ENCODE results near the gene CDK9.
"Not testable (repeated sequence)": the region's sequence is repeated elsewhere in the genome, so short reads cannot be mapped to it uniquely, and the experiment has no call there.

CDK9 gene

DNA sequence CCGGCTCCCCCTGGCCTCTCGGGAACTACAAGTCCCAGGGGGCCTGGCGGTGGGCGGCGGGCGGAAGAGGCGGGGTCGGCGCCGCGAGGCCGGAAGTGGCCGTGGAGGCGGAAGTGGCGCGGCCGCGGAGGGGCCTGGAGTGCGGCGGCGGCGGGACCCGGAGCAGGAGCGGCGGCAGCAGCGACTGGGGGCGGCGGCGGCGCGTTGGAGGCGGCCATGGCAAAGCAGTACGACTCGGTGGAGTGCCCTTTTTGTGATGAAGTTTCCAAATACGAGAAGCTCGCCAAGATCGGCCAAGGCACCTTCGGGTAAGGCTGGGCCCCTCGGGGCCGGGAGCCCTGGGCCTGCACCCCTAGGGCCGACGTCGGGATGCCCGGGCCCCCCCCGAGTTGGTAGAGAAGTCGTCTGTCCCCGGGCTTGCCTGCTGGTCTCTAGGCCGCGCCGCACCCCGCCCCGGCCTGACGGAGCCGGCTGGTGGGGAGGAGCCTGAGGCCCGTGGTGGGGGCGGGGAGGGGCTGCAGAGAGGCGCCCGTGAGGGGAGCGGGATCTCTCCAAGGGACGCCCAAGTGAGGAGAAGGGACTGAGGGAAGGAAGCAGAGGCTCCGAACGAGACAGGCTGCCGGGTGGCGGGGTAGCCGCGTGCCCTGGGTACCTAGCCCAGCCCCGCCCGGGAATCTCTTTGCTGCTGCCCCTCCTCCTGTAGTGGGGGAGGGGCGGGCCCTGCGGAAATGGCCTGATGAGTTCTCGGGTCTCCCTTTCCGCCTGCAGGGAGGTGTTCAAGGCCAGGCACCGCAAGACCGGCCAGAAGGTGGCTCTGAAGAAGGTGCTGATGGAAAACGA lies at the start of gene CDK9:
TSS of gene CDK9 (plus strand) at position 102 of the 840 bp plus-strand sequence. CDS start at position 217, 115 bp downstream.
- DNase-seq: peak; percentile 93

DNA sequence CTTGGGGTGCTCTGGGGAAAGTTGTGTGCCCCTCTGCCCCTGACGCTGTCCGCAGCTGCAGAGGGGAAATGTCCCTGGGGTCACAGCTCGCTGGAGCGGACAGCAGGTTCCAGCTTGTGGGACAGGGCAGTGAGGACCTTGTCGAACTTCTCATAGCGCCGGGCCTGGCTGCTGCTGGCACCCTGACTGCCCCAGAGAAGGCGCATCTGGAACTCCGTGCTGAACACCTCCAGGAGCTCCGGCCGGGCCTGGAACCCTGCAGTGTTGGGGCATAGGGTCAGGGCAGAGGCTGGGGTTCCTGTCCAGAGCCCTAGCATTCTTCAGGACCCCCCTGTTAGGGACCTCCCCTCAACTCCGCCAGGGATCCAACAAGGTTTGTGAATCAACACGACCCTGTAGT lies 47.2 kb upstream of the CDK9 start:
- DNase-seq: no peak

DNA sequence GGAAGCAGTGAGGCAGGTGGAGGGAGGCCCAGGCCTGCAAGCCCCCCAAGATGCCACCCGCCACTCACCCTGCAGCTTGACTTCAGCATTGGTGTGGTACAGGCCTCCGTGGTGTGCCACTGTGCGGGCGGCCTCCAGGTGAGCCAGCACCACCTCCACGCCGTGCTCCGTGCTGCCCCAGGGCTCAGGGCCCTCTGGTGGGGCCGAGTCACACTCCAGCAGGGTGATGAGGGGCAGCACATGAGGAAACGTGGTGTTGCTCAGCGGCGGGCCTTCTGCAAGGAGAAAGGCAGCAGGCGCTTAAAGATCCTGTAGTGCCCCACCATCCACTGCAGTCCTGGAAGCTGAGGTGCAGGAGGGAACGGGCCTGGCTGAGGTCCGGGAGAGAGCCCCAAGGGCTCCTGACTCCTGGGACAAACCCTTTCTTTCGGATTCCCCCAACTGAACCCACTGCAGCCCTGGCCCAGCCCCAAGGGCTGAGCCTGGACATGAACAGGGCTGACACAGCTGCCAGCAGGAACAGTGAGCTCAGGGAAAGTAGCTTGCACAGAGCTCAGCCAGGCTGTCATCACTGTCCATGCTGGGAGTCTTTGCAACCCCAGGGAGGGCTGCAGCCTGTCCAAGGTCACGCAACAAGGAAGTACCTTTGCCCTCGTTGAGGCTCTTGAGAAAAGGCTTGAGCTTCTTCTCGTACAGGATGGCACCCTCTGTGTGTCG lies 46.1 kb upstream of the CDK9 start:
- DNase-seq: no peak

DNA sequence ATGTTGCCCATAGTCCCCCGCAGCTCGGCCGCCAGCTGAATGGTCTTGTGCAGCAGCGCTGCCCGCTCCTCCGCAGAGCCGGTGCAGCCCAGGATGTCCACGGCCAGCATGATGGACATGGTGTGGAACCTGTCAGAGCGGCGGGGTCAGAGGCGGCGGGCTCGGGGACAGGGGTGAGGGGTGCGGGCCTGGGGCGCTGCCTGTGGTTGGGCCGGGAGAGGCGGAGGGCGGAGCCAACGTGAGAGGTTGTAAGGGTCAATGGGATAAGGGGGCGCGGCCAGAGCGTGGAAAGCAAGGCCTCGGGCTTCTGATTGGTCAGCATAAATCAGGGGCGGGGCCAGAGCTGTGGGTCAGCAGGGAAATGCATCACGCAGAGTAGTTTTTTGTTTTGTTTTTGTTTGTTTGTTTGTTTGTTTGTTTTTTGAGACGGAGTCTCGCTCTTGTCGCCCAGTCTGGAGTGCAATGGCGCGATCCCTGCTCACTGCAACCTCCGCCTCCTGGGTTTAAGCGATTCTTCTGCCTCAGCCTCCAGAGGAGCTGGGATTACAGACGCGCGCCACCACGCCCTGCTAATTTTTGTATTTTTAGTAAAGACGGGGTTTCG lies 43.9 kb upstream of the CDK9 start:
- no peak for DNase-seq

DNA sequence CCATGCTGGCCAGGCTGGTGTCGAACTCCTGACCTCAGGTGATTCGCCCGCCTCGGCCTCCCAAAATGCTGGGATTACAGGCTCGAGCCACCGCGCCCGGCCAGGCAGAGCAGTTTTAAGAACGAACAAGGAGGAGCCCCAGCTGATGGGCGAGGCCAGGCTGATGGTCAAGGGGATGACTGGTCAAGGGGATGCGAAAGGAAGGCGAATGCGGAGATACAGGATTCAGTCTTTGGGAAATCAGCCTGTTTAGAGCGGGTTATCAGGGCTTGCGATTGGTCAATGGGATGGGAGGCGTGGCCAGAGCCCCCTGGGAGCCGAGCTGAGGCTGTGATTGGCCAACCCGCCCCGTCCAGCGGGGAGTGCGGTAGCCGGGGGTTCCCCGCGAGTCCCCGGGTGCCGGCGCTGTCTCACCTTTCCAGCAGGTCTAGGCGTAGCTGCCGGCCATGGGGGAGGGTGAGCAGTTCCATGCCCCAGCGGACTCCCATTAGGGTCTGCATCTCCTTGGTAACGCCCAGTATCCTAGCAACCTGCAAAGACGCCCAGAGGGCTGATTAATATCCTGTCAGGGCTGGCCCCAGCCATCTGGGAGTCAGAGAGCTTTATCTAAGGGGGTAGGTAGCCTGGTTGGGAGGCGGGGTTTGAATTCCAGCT lies 43.3 kb upstream of the CDK9 start:
- no peak for DNase-seq

DNA sequence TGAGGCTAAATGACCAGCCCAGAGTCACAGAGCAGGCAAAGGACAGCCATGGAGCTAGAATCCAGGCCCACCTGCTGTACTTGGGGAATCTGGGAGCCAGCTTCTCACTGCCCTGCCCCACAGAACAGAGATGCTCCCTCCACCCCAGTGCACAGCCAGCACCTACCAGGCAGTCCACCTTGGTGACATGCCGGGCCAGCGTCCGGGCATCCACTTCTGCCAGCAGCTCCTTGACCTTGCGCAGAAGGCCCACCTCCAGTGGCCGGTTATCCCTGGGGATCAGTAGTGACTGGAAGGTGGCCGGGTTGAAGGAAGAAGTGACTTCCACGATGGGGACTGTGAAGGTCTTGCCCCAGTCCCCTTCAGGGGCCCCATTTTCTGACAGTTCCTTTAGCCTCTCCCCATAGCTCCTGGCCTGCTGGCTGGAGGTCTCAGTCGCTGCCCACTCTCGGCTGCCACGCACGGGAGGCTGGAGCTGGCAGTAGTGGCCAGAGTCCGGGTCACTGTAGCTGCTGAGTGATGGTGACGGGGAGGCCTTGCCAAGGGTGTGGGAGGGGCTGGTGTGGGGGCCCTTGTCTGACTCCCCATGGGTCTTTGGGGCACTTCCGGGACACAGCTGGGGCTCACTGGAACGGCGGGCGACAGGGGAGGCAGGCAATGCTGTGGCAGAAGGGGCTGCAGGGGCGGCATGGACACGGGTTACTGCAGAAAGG lies 41.3 kb upstream of the CDK9 start:
- DNase-seq: no peak

DNA sequence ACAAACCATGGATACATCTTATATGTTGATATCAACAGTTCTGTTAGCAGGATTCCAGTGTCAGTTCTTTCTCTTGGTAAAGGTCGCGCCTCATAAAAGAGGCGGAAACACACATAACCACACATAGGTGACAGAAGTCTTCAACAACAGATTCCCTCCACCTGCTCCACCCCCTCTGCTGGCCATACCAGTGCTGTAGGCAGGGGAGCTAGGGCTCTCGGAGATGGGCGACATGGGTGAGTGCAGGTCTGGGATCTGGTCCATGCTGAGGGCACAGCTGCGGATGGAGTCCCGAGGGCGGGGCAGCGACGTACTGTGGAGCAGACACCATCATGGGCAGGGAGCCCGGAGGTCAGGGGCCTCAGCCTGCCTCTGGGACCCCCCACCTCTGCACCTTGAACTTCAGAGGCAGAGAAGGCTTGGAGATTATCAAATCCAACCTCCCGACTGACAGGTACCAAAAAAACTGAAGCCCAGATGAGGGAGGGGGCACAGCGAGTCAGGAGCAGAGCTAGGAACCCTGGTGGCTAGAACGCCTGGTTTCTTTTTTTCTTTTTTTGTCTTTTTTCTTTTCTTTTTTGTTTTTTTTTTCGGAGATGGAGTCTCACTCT lies 38.8 kb upstream of the CDK9 start:
- DNase-seq: no peak

DNA sequence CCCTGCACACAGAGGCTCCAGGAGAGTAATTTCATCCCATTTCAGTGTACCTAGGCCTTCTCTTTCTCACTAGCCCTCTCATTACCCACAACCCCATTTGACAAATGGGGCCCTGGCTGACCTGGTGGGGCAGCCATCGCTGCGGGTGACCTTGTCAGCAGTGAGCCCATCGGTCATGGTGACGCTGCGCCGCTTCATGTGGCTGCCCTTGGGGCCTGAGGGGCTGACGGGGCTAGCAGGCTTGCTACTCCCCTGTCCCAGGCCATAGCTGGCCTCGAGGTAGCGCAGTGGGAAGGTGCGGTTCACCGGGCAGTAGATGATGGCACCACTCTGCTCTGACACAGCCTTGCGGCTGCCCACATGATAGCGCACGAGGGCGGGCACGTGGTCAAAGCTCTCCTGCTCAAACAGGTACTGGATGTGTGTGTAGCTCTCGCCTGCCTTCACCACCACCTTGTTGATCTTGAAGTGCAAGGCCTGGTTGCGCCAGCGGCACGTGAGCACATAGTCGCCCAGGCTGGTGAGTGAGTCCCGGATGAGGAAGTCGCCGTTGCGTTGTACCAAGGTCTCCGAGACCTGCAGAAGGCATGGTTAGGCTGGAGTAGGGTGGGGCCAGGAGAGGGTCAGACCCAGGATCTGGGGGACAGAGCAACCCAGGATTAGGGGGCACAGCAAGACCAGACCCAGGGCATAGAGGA lies 36.6 kb upstream of the CDK9 start:
- DNase-seq: no peak

DNA sequence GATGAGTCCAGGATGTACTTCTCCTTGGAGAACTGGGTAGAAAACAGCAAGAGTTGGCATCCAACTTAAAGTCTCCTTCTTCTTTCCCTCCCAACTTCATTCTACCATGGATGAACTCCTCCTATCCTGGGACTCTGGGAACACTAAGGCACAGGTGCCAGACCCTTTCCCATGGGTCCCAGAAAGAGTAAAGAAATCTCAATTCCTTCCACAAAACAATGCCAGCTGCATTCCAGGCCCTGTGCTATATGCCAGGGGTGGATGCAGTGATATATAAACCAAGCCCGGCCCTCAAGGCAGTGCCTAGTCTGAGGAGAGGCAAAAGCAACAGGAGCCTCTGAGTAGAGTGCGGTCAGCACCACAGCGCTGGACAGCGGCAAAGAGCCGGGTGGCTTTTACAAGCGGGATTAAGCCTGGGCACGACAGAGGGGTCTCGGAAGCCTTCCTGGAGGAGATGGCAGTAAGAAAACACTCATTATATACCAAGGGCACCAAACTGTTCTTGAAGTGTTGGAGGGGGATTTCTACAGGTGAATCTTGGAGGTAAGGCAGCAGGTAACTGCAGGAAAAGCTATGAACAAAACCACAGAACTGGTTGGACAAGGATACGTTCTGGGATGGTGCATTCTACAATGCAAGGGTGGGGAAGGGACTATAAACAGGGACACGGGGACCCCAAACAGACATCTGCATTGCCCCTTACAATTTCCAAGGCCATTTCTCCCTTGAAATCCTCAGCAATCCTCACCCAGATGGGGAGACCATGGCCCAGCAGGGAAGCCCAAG lies 34.4 kb upstream of the CDK9 start:
- no peak for DNase-seq

DNA sequence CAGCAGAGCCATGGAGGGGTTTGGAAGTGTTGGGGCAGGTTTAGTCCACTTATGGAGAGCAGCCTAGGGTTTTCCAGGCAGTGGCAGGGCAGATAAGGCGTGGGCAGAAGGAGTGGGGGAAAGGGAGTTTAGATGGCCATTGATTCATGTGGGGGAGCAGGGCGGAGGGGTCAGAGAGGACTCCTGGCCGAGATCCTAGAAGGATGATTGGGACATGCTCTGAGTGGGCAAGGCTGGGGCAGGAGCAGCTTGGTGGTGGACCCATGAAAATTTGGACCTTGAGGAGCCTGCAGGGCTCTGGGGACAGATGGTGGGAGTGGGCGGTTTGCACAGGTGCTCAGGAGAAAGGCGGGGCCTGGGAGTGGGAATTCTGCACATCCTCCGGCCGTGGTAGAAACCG lies 32.7 kb upstream of the CDK9 start:
- DNase-seq: no peak

DNA sequence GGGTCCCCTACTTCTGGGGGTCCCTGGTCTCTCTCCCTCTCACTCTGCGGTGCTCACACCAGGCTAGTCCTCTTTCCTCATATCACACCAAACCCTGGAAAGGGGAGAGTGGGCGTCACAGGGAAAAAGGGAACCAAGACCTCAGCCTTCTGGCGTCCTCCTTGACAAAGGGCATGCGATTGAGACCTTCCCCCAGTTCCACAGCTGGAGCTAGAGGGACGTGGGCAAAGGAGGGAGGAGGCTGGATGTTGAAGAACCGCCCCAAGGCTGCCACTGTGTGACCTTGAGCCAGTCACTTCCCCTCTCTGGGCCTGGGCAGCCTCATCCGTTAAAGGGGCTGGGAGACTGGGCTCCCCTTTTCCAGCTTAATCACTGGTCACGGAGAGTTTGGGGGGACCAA lies 32.2 kb upstream of the CDK9 start:
- DNase-seq: no peak

DNA sequence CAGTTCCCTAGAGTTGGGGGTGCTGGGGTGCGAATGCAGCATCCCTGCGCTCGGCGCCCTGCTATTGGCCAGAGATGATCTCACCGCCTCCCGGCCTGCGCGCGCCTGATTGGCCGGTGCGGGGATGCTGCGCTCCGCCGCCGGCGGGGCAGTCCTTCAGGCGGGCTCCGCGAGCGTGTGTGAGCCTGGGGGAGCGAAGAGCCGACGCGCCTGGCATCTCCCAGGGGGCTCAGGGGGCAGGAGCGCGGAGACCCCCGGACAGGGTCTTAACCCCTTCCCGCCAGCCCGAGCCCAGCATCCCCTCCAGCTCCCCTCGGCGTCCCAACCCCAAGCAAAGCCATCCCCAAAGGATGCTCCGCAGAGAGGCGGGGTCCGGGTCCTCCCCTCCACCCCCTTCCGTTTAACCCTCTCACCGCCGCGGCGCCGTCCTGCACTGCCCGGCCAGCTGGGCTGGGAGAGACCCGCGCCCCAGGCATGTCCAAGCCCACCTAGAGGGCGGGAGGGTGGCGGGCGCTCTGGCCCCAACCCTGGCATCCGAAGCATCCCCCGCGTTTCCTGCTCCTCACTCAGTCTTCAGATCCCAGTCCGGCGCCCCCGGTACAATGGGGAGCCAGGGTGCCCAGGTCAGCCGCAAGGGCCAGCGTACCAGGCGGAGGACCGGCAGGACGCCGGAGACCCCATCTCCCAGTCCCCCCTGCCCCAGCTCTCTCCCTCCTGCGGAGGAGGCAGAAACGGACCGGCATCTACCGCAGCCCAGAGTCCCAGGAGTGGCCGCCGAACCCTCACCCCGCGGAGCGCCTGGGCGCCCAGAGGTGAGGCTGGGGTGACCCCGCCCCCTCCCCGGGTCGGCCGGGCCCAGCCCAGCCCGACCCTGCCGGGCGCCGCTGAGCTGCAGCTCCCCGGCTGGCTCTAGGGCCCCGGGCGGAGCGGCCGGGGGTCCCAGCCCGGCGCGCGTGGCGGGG lies 31.5 kb upstream of the CDK9 start:
- DNase-seq: no peak

DNA sequence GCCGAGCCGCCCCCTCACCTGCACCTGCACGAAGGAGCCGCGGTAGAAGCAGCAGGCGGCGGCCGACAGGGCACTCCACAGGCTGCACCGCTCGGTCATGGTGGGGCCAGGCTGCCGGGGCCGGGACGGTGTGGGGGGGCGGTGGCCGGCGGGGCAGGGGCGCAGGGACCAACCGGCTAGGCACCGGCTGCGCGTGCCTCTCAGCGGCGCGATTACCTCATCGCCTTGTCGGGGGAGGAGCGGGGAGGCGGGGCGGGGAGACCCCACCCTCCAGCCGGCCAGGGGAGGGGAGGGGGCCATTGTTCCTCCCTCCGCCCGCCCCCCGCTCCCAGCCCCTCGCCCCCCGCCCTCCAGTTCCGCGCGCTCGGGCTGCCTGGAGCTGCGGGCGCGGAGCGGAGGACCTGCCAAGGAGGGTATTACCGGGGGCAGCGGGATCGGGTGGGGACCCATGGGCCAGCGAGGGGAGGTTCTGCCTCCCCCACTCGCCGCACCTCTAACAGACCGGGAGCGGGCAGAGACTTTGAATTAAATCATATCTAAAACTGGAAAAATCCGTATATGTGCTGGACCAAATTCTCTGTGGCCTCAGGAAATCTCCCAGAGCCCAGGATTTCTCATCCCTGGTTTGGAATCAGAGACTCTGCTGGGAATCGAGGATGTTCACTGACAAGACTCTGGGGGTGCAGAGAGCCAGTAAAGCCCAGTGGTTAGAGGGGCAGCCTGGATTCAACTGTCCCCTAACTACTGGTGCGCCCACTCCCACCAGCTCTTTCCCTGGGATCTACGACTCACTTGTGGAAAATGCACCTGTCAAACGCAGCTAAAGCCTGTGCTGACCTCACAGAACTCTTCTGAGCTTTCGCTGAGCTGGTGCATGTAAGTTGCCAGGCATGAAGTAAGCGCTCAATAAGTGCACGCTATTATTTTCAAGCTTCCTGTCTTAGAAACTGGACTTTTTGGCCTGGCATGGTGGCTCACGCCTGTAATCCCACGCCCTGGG lies 30.5 kb upstream of the CDK9 start:
- DNase-seq: no peak

DNA sequence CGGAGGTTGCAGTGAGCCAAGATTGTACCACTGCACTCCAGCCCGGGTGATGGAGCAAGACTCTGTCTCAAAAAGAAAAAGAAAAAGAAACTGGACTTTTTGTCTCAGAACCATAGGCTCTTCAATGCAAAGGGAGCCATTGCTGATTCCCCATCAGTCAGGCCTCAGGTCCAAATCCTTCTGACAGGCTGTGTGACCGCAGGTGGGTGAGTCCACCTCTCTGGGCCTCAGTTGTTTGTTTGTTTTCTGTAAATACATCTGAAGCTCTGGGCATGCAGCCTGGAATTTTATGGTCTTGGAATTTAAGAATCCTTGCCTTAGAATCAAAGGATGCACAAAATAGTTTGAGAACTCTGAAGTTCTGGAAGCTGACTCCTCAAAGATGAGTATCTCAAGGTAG lies 29.6 kb upstream of the CDK9 start:
- no peak for DNase-seq

DNA sequence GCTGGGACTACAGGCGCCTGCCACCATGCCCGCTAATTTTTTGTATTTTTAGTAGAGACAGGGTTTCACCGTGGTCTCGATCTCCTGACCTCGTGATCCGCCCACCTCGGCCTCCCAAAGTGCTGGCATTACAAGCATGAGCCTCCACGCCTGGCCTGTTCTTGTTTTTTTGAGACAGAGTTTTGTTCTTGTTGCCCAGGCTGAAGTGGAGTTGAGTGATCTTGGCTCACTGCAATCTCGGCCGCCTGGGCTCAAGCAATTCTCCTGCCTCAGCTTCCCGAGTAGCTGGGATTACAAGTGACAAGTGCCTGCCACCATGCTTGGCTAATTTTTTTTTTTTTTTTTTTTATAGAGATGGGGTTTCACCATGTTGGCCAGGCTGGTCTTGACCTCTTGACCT lies 29.1 kb upstream of the CDK9 start:
- not testable (repeated sequence) for DNase-seq

DNA sequence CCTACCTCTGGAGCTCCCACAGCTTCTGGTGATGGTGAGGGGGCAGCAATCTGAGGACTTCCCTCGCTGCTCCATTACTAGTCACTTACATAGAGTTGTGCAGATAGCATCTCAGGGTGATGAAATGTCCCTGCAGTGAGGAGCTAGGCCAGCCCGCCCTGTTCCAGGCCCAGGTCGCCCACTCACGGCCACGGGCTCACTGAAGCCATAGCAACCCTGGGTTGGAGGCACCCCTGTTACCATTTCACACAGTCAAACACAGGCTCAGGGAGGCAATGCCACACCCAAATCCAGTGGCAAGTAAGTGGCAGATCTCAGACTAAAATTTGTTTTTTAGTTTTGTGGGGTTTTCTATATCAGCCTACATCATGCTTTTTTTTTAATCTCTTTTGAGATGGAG lies 27.0 kb upstream of the CDK9 start:
- no peak for DNase-seq

DNA sequence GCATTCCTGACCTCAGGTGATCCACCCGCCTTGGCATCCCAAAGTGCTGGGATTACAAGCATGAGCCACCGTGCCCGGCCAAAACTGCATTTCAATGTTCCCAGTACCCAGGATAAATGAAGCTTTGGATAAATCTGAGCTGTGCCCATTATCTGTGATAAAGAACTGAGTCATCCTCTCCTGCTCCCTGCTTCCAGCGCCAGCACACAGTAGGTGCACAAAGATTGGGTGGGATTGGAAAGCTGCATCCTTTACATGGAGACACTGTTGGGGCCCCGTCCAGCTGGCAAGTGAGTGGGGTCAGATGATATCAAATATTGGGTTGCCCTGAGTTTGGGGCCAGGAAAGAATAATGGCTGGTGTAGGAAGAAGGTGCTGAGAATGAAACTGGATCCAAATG lies 24.8 kb upstream of the CDK9 start:
- no peak for DNase-seq

DNA sequence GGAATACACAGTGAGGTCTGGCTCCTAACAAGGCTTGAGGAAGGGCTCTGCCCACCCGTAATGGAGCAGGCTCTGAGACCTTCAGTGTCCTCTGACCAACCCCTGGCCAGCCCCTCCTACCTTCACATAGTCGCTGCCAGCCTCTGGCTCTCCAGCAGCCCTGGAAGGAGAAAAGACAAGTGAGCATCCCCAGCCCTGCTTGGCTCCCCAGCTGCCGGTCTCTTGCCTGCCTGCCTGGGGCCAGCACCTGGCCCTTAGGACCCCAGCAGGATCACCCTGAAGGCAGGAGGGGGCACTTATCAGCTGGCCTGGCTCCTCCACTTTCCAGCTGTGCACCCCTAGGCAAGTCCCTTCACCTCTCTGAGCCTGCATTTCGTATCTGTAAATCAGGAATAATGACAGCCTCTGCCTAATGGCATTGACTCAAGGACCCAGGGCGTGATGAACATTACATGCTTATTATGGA lies 24.3 kb upstream of the CDK9 start:
- no peak for DNase-seq

All from stimulated activated CD4-positive, alpha-beta T cell treated with anti-CD3 and anti-CD28 coated beads, Interleukin-1b, Interleukin-23, amount 100 ng/mL, for 48 hours (primary cell).